ENCODE data around the gene CDYL2. TPM values are rescaled to one million over a fixed set of nuclear protein-coding genes. Genes with fewer than 3 reads are reported as not detected.

The CDYL2 gene
- total and polyA plus RNA-seq, 12 donors = 0.59 to 5.3 (median 2.9) TPM

DNA sequence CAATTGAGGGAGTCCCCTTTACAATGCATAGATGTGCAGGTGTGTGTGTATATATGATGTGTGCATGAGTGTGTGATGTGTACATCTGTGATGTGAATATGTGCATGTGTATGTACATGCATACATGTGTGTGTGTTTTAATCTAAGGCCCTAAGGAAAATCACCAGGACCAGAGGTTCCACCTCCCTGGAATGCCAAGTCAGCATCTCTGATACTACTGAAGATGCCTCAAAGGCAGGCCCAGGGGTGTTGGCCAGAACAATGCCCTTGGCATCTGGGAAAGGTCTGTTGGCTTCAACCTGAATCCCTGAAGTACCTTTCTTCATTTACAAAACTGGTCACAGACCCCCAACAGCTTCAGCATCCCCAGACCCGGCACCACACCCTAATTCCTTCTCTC lies 129.5 kb downstream of the CDYL2 start:
- H3K27me3 ChIP-seq = no peaks in the 10 kb centered on the region

DNA sequence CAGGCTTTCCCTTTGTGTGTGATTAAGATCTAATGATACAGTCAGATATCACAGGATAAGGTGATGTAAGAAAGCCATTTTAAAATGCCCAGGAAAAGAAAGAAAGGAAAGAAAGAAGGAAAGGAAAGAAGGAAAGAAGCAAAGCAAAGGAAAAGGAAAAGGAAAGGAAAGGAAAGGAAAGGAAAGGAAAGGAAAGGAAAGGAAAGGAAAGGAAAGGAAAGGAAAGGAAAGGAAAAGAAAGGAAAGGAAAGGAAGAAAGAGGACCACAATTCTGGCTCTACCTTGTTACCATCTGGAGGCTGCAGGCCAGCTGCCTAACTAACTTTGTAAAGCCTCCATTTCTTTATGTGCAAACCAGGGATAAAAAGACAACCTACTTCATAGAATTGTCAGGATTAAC lies 132.0 kb downstream of the CDYL2 start:
- H3K27ac ChIP-seq = no peak overlapping the region
- TF ChIP-seq, protein P1, sequence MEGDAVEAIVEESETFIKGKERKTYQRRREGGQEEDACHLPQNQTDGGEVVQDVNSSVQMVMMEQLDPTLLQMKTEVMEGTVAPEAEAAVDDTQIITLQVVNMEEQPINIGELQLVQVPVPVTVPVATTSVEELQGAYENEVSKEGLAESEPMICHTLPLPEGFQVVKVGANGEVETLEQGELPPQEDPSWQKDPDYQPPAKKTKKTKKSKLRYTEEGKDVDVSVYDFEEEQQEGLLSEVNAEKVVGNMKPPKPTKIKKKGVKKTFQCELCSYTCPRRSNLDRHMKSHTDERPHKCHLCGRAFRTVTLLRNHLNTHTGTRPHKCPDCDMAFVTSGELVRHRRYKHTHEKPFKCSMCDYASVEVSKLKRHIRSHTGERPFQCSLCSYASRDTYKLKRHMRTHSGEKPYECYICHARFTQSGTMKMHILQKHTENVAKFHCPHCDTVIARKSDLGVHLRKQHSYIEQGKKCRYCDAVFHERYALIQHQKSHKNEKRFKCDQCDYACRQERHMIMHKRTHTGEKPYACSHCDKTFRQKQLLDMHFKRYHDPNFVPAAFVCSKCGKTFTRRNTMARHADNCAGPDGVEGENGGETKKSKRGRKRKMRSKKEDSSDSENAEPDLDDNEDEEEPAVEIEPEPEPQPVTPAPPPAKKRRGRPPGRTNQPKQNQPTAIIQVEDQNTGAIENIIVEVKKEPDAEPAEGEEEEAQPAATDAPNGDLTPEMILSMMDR (IDR thresholded peaks at IDR 0.05) = no peak
- H3K9me3 ChIP-seq = peaks cover 0 to under 1% (median 0%) of the 10 kb centered on the region in 11 donors
- no peaks in the 10 kb centered on the region for H3K27me3 ChIP-seq
- ATAC-seq (no peak), DNase-seq (no peak)
- intact Hi-C loops (cut with DNase I) = no loop called here
- no peaks in the 10 kb centered on the region for H3K36me3 ChIP-seq
- H3K4me3 ChIP-seq = no peak overlapping the region
- peaks cover 0 to 16% (median 0%) of the 10 kb centered on the region in 9 donors for H3K4me1 ChIP-seq

More for the DNA sequence above, 129.5 kb downstream of the CDYL2 start:
- Histone ChIP-seq H3K4me3 (no peak overlapping the region), H3K4me1 (peaks cover 0 to 16% (median 0%) of the 10 kb centered on the region in 9 donors), H3K27ac (no peak overlapping the region), H3K9me3 (peaks cover 0 to 4% (median 0%) of the 10 kb centered on the region in 11 donors), H3K36me3 (no peaks in the 10 kb centered on the region)
- no peak for DNase-seq
- intact Hi-C loops (cut with DNase I) = no loop called here
- TF ChIP-seq, protein P1 (IDR thresholded peaks at IDR 0.05) = no peak
- no peak for ATAC-seq
- 90% methylated on average over 1 of the region's 1 CpG for WGBS, 2 donors

GRCh38 chr16:80671281-80671849 lies 133.0 kb downstream of the CDYL2 start:
- Histone ChIP-seq H3K4me3 (no peak overlapping the region), H3K9me3 (no peaks in the 10 kb centered on the region), H3K4me1 (peaks cover 0 to 8% (median 0%) of the 10 kb centered on the region in 9 donors), H3K27me3 (no peaks in the 10 kb centered on the region), H3K27ac (no peak overlapping the region), H3K36me3 (no peaks in the 10 kb centered on the region)
- DNase-seq = no peak
- TF ChIP-seq, protein P1 (IDR thresholded peaks at IDR 0.05) = no peak
- intact Hi-C loops (cut with DNase I) = no loop called here
- 60 to 63% methylated on average over 5 of the region's 5 CpGs for WGBS, 2 donors
- ATAC-seq = no peak

DNA sequence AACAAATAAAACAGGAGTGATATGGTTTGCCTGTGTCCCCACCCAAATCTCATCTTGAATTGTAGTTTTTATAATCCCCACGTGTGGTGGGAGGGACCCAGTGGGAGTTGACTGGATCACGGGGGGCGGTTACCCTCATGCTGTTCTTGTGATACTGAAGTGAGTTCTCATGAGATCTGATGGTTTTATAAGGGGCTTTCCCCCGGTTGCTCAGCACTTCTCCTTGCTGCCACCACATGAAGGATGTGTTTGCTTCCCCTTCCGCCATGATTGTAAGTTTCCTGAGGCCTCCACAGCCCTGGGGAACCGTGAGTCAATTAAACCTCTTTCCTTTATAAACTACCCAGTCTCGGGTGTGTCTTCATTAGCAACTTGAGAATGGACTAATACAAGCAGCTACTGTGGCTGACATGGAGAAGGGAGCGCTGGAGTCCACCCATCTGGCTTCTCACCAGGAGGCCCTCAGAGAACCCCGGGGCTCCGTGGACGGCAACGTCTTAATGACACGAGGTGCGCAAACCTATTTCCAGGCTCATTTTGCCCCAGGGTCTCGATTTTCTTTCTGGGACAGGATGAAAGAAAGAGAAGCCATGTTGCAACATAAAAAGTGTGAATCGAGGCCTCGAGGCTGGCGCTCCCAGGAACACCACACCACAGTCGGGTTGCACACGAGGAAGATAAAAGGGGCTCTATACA lies 134.1 kb downstream of the CDYL2 start:
- Histone ChIP-seq H3K27ac (no peak overlapping the region), H3K27me3 (peaks cover 0 to 5% (median 0%) of the 10 kb centered on the region in 7 donors), H3K9me3 (no peaks in the 10 kb centered on the region), H3K4me3 (no peak overlapping the region), H3K36me3 (no peaks in the 10 kb centered on the region), H3K4me1 (peaks cover 0 to 3% (median 0%) of the 10 kb centered on the region in 9 donors)
- 86 to 89% methylated on average over 20 of the region's 20 CpGs for WGBS, 2 donors
- TF ChIP-seq, protein P1 (IDR thresholded peaks at IDR 0.05) = no peak
- intact Hi-C loops (cut with DNase I) = no loop called here
- ATAC-seq (no peak), DNase-seq (no peak)
